ENCODE data around the gene TRAF3. TPM values are rescaled to one million over a fixed set of nuclear protein-coding genes. Genes with fewer than 3 reads are reported as not detected.

The TRAF3 gene
- total RNA-seq, 1 donor from 2014 or later: 19.7 TPM

DNA sequence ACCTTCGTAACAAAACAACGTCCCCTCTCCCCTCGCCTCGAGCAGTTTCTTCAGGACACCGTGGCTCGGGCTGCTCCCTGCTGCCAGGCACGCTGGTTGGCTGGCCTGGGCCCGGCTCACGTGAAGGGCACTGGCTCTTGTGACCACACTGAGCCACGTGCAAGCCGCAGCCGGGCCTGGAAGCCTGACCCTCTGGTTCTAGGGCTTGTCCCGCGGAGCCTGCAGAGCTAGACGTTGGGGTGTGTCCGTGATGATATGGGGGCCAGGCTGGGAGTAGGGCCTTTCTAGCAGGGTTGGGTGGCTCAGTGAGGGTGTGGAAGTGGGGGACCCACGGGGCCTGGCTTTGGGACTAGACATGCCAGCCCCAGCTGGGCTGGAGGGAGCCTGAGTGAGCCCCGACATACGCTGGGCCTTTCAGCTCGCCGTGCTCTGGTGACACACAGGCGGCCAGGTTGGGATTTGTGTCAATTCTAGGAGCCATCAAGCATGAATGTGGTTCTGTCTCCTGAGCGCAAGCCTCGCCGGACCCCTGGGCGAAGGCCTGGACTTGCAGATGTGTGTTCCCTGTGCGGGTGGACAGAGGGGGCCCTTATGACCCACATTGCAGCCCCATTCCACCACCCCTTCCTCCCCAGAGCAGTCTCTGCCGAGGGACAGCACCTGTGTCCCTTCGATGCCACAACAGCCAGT, 131.7 kb downstream of the TRAF3 start:
- no peak for ATAC-seq
- H3K27ac ChIP-seq: no peak overlapping the region
- H3K4me3 ChIP-seq: no peak overlapping the region
- no peaks in the 10 kb centered on the region for H3K4me1 ChIP-seq
- peak; percentile 43 for DNase-seq
- TF ChIP-seq, protein P1, sequence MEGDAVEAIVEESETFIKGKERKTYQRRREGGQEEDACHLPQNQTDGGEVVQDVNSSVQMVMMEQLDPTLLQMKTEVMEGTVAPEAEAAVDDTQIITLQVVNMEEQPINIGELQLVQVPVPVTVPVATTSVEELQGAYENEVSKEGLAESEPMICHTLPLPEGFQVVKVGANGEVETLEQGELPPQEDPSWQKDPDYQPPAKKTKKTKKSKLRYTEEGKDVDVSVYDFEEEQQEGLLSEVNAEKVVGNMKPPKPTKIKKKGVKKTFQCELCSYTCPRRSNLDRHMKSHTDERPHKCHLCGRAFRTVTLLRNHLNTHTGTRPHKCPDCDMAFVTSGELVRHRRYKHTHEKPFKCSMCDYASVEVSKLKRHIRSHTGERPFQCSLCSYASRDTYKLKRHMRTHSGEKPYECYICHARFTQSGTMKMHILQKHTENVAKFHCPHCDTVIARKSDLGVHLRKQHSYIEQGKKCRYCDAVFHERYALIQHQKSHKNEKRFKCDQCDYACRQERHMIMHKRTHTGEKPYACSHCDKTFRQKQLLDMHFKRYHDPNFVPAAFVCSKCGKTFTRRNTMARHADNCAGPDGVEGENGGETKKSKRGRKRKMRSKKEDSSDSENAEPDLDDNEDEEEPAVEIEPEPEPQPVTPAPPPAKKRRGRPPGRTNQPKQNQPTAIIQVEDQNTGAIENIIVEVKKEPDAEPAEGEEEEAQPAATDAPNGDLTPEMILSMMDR (IDR thresholded peaks at IDR 0.05): no peak
- peaks cover 32% of the 10 kb centered on the region for H3K36me3 ChIP-seq
- H3K27me3 ChIP-seq (ENCODE audit: low read depth): no peaks in the 10 kb centered on the region
- intact Hi-C loops (cut with DNase I): no loop called here
- H3K9me3 ChIP-seq: no peaks in the 10 kb centered on the region

DNA sequence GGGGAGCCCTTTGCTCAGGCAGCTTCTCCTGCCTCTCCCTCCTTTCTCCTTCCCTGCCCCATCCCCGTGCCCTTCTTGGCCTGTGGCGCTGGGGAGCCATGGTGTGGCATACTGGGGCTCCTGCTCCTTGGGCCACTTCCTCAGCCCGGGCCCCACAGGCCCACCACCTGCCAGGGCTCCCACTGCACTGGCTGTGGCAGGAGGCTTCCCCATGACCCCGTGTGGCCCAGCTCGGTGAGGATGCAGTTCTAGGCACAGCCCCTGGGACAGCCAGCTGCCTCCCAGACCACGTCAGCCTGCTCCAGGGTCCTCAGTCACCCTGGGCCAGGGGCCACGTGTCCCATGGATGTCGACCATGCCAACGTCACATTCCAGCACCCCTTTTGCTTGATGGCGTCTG, 132.2 kb downstream of the TRAF3 start:
- no peak for DNase-seq
- H3K9me3 ChIP-seq: no peaks in the 10 kb centered on the region
- H3K27ac ChIP-seq: no peak overlapping the region
- peaks cover 27% of the 10 kb centered on the region for H3K36me3 ChIP-seq
- no peak for ATAC-seq
- intact Hi-C loops (cut with DNase I): no loop called here
- H3K4me1 ChIP-seq: no peaks in the 10 kb centered on the region
- TF ChIP-seq, protein P1 (IDR thresholded peaks at IDR 0.05): no peak
- H3K4me3 ChIP-seq: no peak overlapping the region
- H3K27me3 ChIP-seq (ENCODE audit: low read depth): no peaks in the 10 kb centered on the region

- TF ChIP-seq, protein P1 (IDR thresholded peaks at IDR 0.05): no peak
- Histone ChIP-seq H3K27me3 (ENCODE audit: low read depth) (no peaks in the 10 kb centered on the region), H3K4me3 (no peak overlapping the region), H3K9me3 (no peaks in the 10 kb centered on the region), H3K36me3 (peaks cover 26% of the 10 kb centered on the region), H3K27ac (no peak overlapping the region), H3K4me1 (no peaks in the 10 kb centered on the region)
- ATAC-seq (no peak), DNase-seq (no peak)
- intact Hi-C loops (cut with DNase I): no loop called here
These were observed 132.7 kb downstream of the TRAF3 start for GRCh38 chr14:102909911-102910310.

DNA sequence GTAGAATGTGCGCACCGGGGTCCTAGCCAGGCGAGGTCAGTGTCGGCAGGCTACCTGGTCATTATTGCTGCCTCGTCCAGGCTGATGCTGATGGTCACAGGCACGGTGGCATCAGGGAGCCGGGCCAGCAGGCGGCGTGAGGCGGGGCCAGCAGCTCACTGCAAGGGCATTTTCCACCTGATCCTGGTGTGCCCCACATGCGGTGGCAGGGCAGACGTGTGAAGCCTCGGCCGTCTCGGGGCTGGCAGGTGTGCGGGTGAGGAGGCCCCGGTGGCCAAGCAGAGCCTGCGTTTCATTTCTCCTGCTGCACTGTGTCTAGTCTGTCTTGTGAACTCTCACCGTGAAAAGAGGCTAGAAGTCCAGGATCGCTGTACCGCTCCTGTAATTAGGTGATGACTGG, 133.2 kb downstream of the TRAF3 start:
- intact Hi-C loops (cut with DNase I): no loop called here
- Histone ChIP-seq H3K9me3 (no peaks in the 10 kb centered on the region), H3K27ac (no peak overlapping the region), H3K4me3 (no peak overlapping the region), H3K36me3 (peaks cover 20% of the 10 kb centered on the region), H3K4me1 (no peaks in the 10 kb centered on the region), H3K27me3 (ENCODE audit: low read depth) (no peaks in the 10 kb centered on the region)
- ATAC-seq: no peak
- TF ChIP-seq, protein P1 (IDR thresholded peaks at IDR 0.05): no peak
- no peak for DNase-seq

DNA sequence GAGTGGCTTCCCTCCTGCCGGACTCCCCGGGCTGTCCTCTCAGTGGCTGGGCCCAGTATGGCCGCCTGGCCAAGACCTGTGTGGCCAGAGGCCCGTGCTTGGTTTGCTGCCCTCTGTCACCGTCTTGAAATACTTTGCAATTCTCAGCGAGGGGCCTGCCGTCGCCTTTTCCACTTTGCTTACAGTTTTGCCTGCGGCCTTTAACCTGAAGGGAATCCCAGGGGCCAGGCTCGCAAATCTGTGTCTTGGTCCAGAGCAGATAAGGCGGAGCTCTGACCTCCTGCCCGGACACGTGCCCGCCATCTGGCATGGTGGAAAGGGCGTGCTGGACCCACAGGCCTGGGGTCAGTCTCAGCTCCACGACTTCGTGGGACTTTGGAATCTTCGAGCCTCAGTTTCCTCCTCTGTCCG, 134.3 kb downstream of the TRAF3 start:
- Histone ChIP-seq H3K4me3 (no peak overlapping the region), H3K9me3 (no peaks in the 10 kb centered on the region), H3K27me3 (ENCODE audit: low read depth) (no peaks in the 10 kb centered on the region), H3K4me1 (no peaks in the 10 kb centered on the region), H3K27ac (no peak overlapping the region), H3K36me3 (peaks cover 12% of the 10 kb centered on the region)
- TF ChIP-seq, protein P1 (IDR thresholded peaks at IDR 0.05): no peak
- no peak for DNase-seq
- ATAC-seq: no peak
- intact Hi-C loops (cut with DNase I): no loop called here

Measured in lower lobe of right lung (tissue), 2 donors.